ENCODE results near the gene TTN. TPM values are rescaled to one million over a fixed set of nuclear protein-coding genes. Genes with fewer than 3 reads are reported as not detected.

Gene TTN
- 0.69 TPM for total RNA-seq (2013)
- polyA plus RNA-seq (under 1 TPM; under 0.01 to 0.12 (median 0.08) TPM), polyA minus RNA-seq (under 0.01 and 0.14 TPM in 2 replicates), total RNA-seq (0.52 to 38.7 (median 2.2) reads per million in 11 experiments)

DNA sequence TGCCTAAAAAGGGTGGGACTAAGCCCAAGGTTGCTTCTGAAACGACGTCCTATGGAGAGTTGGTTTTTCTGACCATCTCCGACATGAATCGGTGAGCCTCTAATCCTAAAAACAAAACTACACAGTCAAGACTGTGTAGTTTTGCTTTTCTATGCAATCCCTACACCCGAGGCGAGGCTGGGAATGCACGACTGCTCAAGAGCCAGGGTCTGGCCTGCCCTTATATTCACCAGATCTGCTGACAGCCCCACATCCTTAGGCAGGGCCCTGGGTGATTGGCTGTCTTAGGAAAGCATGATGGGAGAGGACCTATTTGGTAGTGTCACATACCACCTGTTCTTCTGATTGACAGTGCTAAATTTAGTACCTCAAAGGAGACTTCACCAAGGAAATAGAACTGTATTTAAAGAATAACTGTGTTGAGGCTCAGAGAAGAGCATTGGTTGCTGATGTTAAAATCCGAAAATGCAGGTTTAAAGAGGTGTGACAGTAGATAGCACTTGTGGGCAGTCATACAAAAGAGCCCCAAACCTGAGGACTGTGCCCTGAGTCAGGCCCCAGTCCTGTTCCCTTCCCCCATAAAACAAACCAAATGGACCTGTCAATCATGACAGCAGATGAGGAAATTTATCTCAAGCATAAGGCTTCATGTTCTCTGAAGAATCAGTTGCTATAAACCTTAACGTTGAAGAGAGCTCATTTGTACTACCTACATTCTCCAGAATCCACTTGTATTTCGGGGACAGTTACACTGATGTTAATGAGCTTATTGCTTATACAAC lies at the start of gene TTN:
TSS of gene TTN (minus strand) at position 197 of the 782 bp plus-strand sequence. CDS start 2,781 bp downstream, outside the sequence.
- Histone ChIP-seq H3K9ac (ENCODE audit: insufficient read depth, low read length, poor library complexity, severe bottlenecking) (no peak within 1 kb of the TSS), H3K4me2 (replicated peaks; ENCODE audit: extremely low read depth, low read length, poor library complexity, severe bottlenecking) (no peak within 1 kb of the TSS), H3K27me3 (ENCODE audit: control insufficient read depth in 2 of 2, insufficient read depth in 2 of 2, low read length in 2 of 2) (no peaks in the 10 kb centered on the region), H3K79me2 (ENCODE audit: insufficient read depth, low read length) (no peaks in the 10 kb centered on the region), H2AFZ (ENCODE audit: insufficient read depth, low read depth, low read length, poor library complexity, severe bottlenecking) (no peak within 1 kb of the TSS), H4K20me1 (ENCODE audit: insufficient read depth, low read length) (no peaks in the 10 kb centered on the region), H3K4me3 (replicated peaks in 1 of 3; ENCODE audit: low read depth in 2 of 3, low read length in 3 of 3) (no peak within 1 kb of the TSS), H3K4me1 (ENCODE audit: control insufficient read depth in 1 of 2, insufficient read depth in 2 of 2, low read length in 2 of 2) (no peaks in the 10 kb centered on the region), H3K27ac (ENCODE audit: low read depth in 1 of 2, low read length in 2 of 2) (no peak within 1 kb of the TSS), H3K9me3 (replicated peaks in 1 of 2; ENCODE audit: control insufficient read depth in 1 of 2, insufficient read depth in 1 of 2, low read length in 2 of 2) (no peaks in the 10 kb centered on the region), H3K36me3 (replicated peaks in 1 of 2; ENCODE audit: control insufficient read depth in 1 of 2, insufficient read depth in 2 of 2, low read length in 2 of 2) (no peaks in the 10 kb centered on the region)
- WGBS (ENCODE audit: insufficient coverage) = no CpG with 5 or more reads among the region's 10 CpGs
- Mint-ChIP-seq H3K4me1 (no peaks in the 10 kb centered on the region), H3K27me3 (ENCODE audit: low read depth in 3 of 3) (peaks cover 0 to 2% (median 0%) of the 10 kb centered on the region in 3 donors), H3K36me3 (no peaks in the 10 kb centered on the region), H3K27ac (no peak within 1 kb of the TSS), H3K9me3 (no peaks in the 10 kb centered on the region), H3K4me3 (no peak within 1 kb of the TSS)
- DNase-seq = no peak
- intact Hi-C loops (cut with micrococcal nuclease) = no loop called here
- no peak for TF ChIP-seq CTCF (IDR thresholded peaks at IDR 0.05)

GRCh38 chr2:178855151-178855550 lies 47.9 kb upstream of the TTN start:
- TF ChIP-seq CTCF (IDR thresholded peaks at IDR 0.05) = no peak
- H3K27ac ChIP-seq (ENCODE audit: low read depth in 1 of 2, low read length in 2 of 2) = no peak overlapping the region
- no peaks in the 10 kb centered on the region for H3K36me3 Mint-ChIP-seq
- intact Hi-C loops (cut with micrococcal nuclease) = no loop called here
- no peak overlapping the region for H3K9ac ChIP-seq (ENCODE audit: insufficient read depth, low read length, poor library complexity, severe bottlenecking)
- DNase-seq = no peak
- no peak overlapping the region for H3K4me2 ChIP-seq (replicated peaks; ENCODE audit: extremely low read depth, low read length, poor library complexity, severe bottlenecking)
- no peaks in the 10 kb centered on the region for H3K4me1 Mint-ChIP-seq
- H3K9me3 Mint-ChIP-seq = peaks cover 0 to 2% (median 0%) of the 10 kb centered on the region in 7 donors
- no peaks in the 10 kb centered on the region for H3K9me3 ChIP-seq (replicated peaks in 1 of 2; ENCODE audit: control insufficient read depth in 1 of 2, insufficient read depth in 1 of 2, low read length in 2 of 2)
- no peak overlapping the region for H2AFZ ChIP-seq (ENCODE audit: insufficient read depth, low read depth, low read length, poor library complexity, severe bottlenecking)
- no peak overlapping the region for H3K4me3 Mint-ChIP-seq
- H3K36me3 ChIP-seq (replicated peaks in 1 of 2; ENCODE audit: control insufficient read depth in 1 of 2, insufficient read depth in 2 of 2, low read length in 2 of 2) = no peaks in the 10 kb centered on the region
- H4K20me1 ChIP-seq (ENCODE audit: insufficient read depth, low read length) = no peaks in the 10 kb centered on the region
- H3K27ac Mint-ChIP-seq = no peak overlapping the region
- H3K79me2 ChIP-seq (ENCODE audit: insufficient read depth, low read length) = no peaks in the 10 kb centered on the region
- no peaks in the 10 kb centered on the region for H3K27me3 ChIP-seq (ENCODE audit: control insufficient read depth in 2 of 2, insufficient read depth in 2 of 2, low read length in 2 of 2)
- H3K4me1 ChIP-seq (ENCODE audit: control insufficient read depth in 1 of 2, insufficient read depth in 2 of 2, low read length in 2 of 2) = no peaks in the 10 kb centered on the region
- peaks cover 0 to 3% (median 2%) of the 10 kb centered on the region in 3 donors for H3K27me3 Mint-ChIP-seq (ENCODE audit: low read depth in 3 of 3)
- H3K4me3 ChIP-seq (replicated peaks in 1 of 3; ENCODE audit: low read depth in 2 of 3, low read length in 3 of 3) = no peak overlapping the region

Measured in CD14-positive monocyte (primary cell).